Spleen (tissue), 11 donors: ENCODE measurements around the gene RAD9A. TPM values are rescaled to one million over a fixed set of nuclear protein-coding genes. Genes with fewer than 3 reads are reported as not detected.

Experiments used
- DNase-seq: peaks from one replicate; pipeline ENCODE4 v3.0.0-alpha.2; 2020
- H3K27ac ChIP-seq, 8 donors: fragments of 200-600 bp; sonication (generic) in 7 of 8; 1 replicate in 4 of 8; 2 replicates in 4 of 8; pipeline versions ENCODE4 v1.5.0 to v1.8.0; 2016 to 2021; ENCODE audit warnings: inconsistent platforms in 4 of 8, mild to moderate bottlenecking in 4 of 8, moderate library complexity in 1 of 8
- H3K27me3 ChIP-seq, 7 donors: fragments of 200-600 bp; sonication (generic) in 6 of 7; replicated peaks in 1 of 7; 1 replicate in 4 of 7; 2 replicates in 3 of 7; pipeline versions ENCODE4 v1.5.0 to v1.8.0; 2016 to 2021; ENCODE audit warnings: inconsistent platforms in 3 of 7, mild to moderate bottlenecking in 1 of 7
- H3K36me3 ChIP-seq, 6 donors: fragments of 200-600 bp; sonication (generic) in 5 of 6; 1 replicate in 4 of 6; 2 replicates in 2 of 6; pipeline versions ENCODE4 v1.5.0 to v1.8.0; 2016 to 2021; ENCODE audit warnings: inconsistent platforms in 2 of 6
- H3K4me1 ChIP-seq, 6 donors: fragments of 200-600 bp; sonication (generic) in 5 of 6; 1 replicate in 3 of 6; 2 replicates in 3 of 6; pipeline versions ENCODE4 v1.5.0 to v1.8.0; 2016 to 2021; ENCODE audit warnings: inconsistent platforms in 3 of 6
- H3K4me3 ChIP-seq, 8 donors: fragments of 200-600 bp; sonication (generic) in 7 of 8; 1 replicate in 4 of 8; 2 replicates in 4 of 8; pipeline versions ENCODE4 v1.5.0 to v1.8.0; 2016 to 2021; ENCODE audit warnings: inconsistent platforms in 4 of 8, mild to moderate bottlenecking in 4 of 8, moderate library complexity in 2 of 8
- H3K9me3 ChIP-seq, 8 donors: fragments of 200-600 bp; sonication (generic) in 7 of 8; 1 replicate in 4 of 8; 2 replicates in 4 of 8; pipeline versions ENCODE4 v1.5.0 to v1.8.0; 2016 to 2021; ENCODE audit warnings: inconsistent platforms in 4 of 8
- CTCF ChIP-seq, 11 experiments: fragments of 200-600 bp in 7 of 11; fragments of 450-650 bp in 4 of 11; sonication (generic) in 4 of 11; IDR thresholded peaks in 8 of 11; conservative IDR thresholded peaks in 3 of 11; 1 replicate in 7 of 11; 2 replicates in 4 of 11; pipeline versions ENCODE4 v1.4.0 to v1.8.0; 2016 to 2021; ENCODE audit warnings: antibody characterized with exemption in 11 of 11, inconsistent platforms in 4 of 11, mild to moderate bottlenecking in 1 of 11
- POLR2A ChIP-seq, 3 donors: fragments of 450-650 bp; IDR thresholded peaks; one replicate each; pipeline ENCODE4 v1.5.1; 2017; ENCODE audit warnings: antibody characterized with exemption in 3 of 3, mild to moderate bottlenecking in 1 of 3
- POLR2AphosphoS5 ChIP-seq, 3 donors: sonication (generic); formaldehyde crosslinking; IDR thresholded peaks; one replicate each; pipeline ENCODE4 v1.5.1; 2017; ENCODE audit warnings: antibody characterized with exemption in 3 of 3
- WGBS, 5 donors: extraction: QIAGEN DNeasy Blood & Tissue Kit in 3 of 5; methylation state at CpG; one replicate each; pipeline versions ENCODE4 v1.1.5 to v1.1.7; 2013 to 2018; 5-methylcytosine and 5-hydroxymethylcytosine counted together
- intact Hi-C: fragments of 100-400 bp; cut with DNase I; formaldehyde crosslinking; loops from one replicate; pipeline ENCODE4 v1.15.0; 2023; ENCODE audit warnings: low total_unique reads
- polyA plus RNA-seq, 3 donors: library from polyadenylated mRNA; stranded (reverse); fragments of 200-250 nt; gene quantifications; one replicate each; pipeline ENCODE4 v1.2.1, GENCODE V29; 2013
- total RNA-seq, 7 donors: library from RNA; depleted of rRNA in 3 of 7; stranded (reverse); fragments of >200 nt in 3 of 7; fragmentation: NEBNext Ultra II Directional in 4 of 7; extraction: Animal tissue kit (Norgen Biotek cat#: 25700) in 4 of 7; gene quantifications; one replicate each; pipeline versions ENCODE4 v1.1.0 to v1.2.1, GENCODE V29; 2016 to 2021
- donor health status: healthy with polysubstance abuse.
- donor health status: DM: no; HTN: no; CAD: no; lungs with moderate emphysema.
- donor health status: DM: no; HTN: no; CAD: no.
- donor health status: Bipolar disorder and iron deficiency.
- donor health status: healthy.
- donor health status: DM: no; HTN: no; CAD: no.
- donor health status: DM: yes; HTN: yes; CAD: no.

The RAD9A gene
- total and polyA plus RNA-seq, 10 donors, result 18.2 to 44.8 (median 30.1) TPM

DNA sequence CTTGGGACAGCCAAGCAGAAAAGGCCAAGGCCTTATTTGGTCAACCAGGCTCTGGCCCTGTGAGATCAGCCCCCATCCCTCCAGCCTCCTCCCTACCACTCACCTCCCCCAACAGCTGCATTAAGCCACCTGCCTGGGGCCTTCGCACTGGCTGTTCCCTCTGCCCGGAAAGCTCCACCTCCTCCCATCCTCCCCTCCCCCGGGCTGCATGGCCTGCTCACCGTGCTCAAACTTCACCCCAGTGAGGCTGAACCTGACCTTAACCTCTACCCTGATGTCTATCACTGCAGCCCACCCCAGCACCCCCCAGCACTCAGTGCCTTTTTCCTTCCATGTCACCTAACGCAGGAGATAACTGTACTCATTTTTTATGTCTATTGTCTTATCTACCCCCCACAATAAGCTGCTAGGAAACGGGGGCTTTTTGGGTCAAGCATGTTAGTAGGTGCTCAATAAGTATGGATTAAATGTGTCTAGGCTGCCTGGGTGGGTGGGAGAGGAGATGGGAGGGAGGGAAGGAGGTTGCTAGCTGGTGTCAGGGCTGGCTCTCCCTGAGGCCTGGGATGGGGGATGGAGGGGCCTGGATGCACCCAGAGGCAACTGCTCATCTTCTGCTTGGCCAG lies 44.8 kb downstream of the RAD9A start:
- Histone ChIP-seq H3K36me3 (peaks cover 6 to 99% (median 47%) of the 10 kb centered on the region in 6 donors), H3K4me3 (peak overlapping the region; percentile 67 to 95 (median 76)), H3K27me3 (no peaks in the 10 kb centered on the region), H3K9me3 (no peaks in the 10 kb centered on the region), H3K27ac (peak overlapping the region; percentile 68 to 97 (median 90)), H3K4me1 (peaks cover 42 to 100% (median 94%) of the 10 kb centered on the region in 6 donors)
- TF ChIP-seq CTCF (IDR thresholded peaks at IDR 0.05 in 8 of 11, conservative IDR thresholded peaks at IDR 0.05 in 3 of 11) (no peak), POLR2AphosphoS5 (IDR thresholded peaks at IDR 0.05) (peak in 2 of 3 donors; percentile 53 to 63)
- intact Hi-C loops, result no loop called here
- WGBS, 5 donors, result 13 to 33% (median 24%) methylated on average over 6 of the region's 6 CpGs
- peak; percentile 92 for DNase-seq

- Histone ChIP-seq H3K4me1 (peaks cover 42 to 100% (median 98%) of the 10 kb centered on the region in 6 donors), H3K36me3 (peaks cover 6 to 99% (median 41%) of the 10 kb centered on the region in 6 donors), H3K4me3 (peak within 1 kb of the TSS; percentile 67 to 95 (median 76)), H3K27ac (peak within 1 kb of the TSS; percentile 68 to 97 (median 90)), H3K9me3 (no peaks in the 10 kb centered on the region), H3K27me3 (no peaks in the 10 kb centered on the region)
- DNase-seq, result peak; percentile 96
- TF ChIP-seq POLR2AphosphoS5 (IDR thresholded peaks at IDR 0.05), result peak; percentile 93 to 97 (median 97)
- peak in 2 of 3 donors; percentile 64 to 72 for TF ChIP-seq POLR2A (IDR thresholded peaks at IDR 0.05)
- TF ChIP-seq CTCF (IDR thresholded peaks at IDR 0.05 in 8 of 11, conservative IDR thresholded peaks at IDR 0.05 in 3 of 11), result no peak
- intact Hi-C loops, result no loop called here
- WGBS, 5 donors, result 0 to 46% (median 25%) methylated on average over 10 to 26 of the region's 26 CpGs
These were observed 45.5 kb downstream of the RAD9A start, which contains the start of gene PTPRCAP for GRCh38 chr11:67437082-67437808. Gene PTPRCAP, minus strand, starts transcription at chr11:67437682. Its CDS starts 63 bp downstream, at chr11:67437619.

GRCh38 chr11:67437809-67438157 lies 46.0 kb downstream of the RAD9A start:
- 30 to 80% (median 44%) methylated on average over 1 to 3 of the region's 3 CpGs for WGBS, 5 donors
- Histone ChIP-seq H3K36me3 (peaks cover 6 to 96% (median 36%) of the 10 kb centered on the region in 6 donors), H3K4me1 (peaks cover 46 to 100% (median 98%) of the 10 kb centered on the region in 6 donors), H3K27me3 (no peaks in the 10 kb centered on the region), H3K4me3 (peak overlapping the region; percentile 67 to 95 (median 76)), H3K9me3 (no peaks in the 10 kb centered on the region), H3K27ac (peak overlapping the region; percentile 68 to 97 (median 90))
- intact Hi-C loops, result no loop called here
- TF ChIP-seq POLR2A (IDR thresholded peaks at IDR 0.05) (no peak), POLR2AphosphoS5 (IDR thresholded peaks at IDR 0.05) (no peak), CTCF (IDR thresholded peaks at IDR 0.05 in 8 of 11, conservative IDR thresholded peaks at IDR 0.05 in 3 of 11) (no peak)
- DNase-seq, result no peak
